SK-N-SH (cell line): ENCODE data around the gene KRT14. TPM values are rescaled to one million over a fixed set of nuclear protein-coding genes. Genes with fewer than 3 reads are reported as not detected.

ENCODE experiments used
- CTCF ChIA-PET: fragments of 300-600, 350-600 bp; formaldehyde crosslinking; extraction: SDS; loops from one replicate; lab custom pipeline; 2021; lab: Yijun Ruan, JAX
- POLR2A ChIA-PET: fragments of 350-600 bp; sonication (Branson Sonifier 250); formaldehyde crosslinking; extraction: SDS; loops from one replicate; lab custom pipeline; 2020; ENCODE audit warnings: antibody characterized with exemption, inconsistent platforms; lab: Yijun Ruan, JAX
- DNase-seq: peaks from one replicate; pipeline ENCODE4 v3.0.0; 2012
- H2AFZ ChIP-seq: fragments of 200-600 bp; sonication (generic); 2 replicates; pipeline ENCODE4 v1.8.1; 2016; ENCODE audit warnings: antibody characterized with exemption, mild to moderate bottlenecking, low read depth
- H3F3A ChIP-seq: fragments of 200-600 bp; sonication (generic); replicated peaks from 2 replicates; pipeline ENCODE3; 2016; ENCODE audit warnings: antibody characterized with exemption, mild to moderate bottlenecking; ENCODE audit not compliant: insufficient read depth
- H3K27ac ChIP-seq, 2 experiments: fragments of 200-500 bp in 1 of 2; fragments of 200-600 bp in 1 of 2; sonication (Bioruptor generic) in 1 of 2; sonication (generic), shearing (Covaris generic) in 1 of 2; 2 replicates each; pipeline versions ENCODE4 v1.5.1 to v1.6.1; 2014 to 2016; ENCODE audit warnings: low read depth in 2 of 2, inconsistent platforms in 1 of 2, low read length in 1 of 2, mild to moderate bottlenecking in 1 of 2, mixed read lengths in 1 of 2
- H3K27me3 ChIP-seq: fragments of 200-600 bp; sonication (generic), shearing (Covaris generic); 2 replicates; pipeline ENCODE4 v1.6.1; 2016; ENCODE audit warnings: mixed run types; ENCODE audit not compliant: insufficient read depth
- H3K36me3 ChIP-seq, 2 experiments: fragments of 200-500 bp in 1 of 2; fragments of 200-600 bp in 1 of 2; sonication (Bioruptor generic) in 1 of 2; sonication (generic) in 1 of 2; replicated peaks in 1 of 2; 2 replicates each; pipeline versions ENCODE3 to v1.5.1; 2014 to 2016; ENCODE audit warnings: low read length in 1 of 2, mild to moderate bottlenecking in 1 of 2; ENCODE audit not compliant: insufficient read depth in 2 of 2, control insufficient read depth in 1 of 2
- H3K4me1 ChIP-seq, 2 experiments: fragments of 200-500 bp in 1 of 2; fragments of 200-600 bp in 1 of 2; sonication (Bioruptor generic) in 1 of 2; sonication (generic), shearing (Covaris generic) in 1 of 2; 2 replicates each; pipeline versions ENCODE4 v1.5.1 to v1.6.1; 2014 to 2016; ENCODE audit warnings: low read depth in 1 of 2, low read length in 1 of 2, mixed run types in 1 of 2; ENCODE audit not compliant: insufficient read depth in 2 of 2, control insufficient read depth in 1 of 2
- H3K4me2 ChIP-seq: fragments of 200-600 bp; sonication (generic), shearing (Covaris generic); 2 replicates; pipeline ENCODE4 v1.6.1; 2017; ENCODE audit warnings: mixed run types
- H3K4me3 ChIP-seq, 2 experiments: fragments of 200-500 bp in 1 of 2; fragments of 200-600 bp in 1 of 2; sonication (Bioruptor generic) in 1 of 2; sonication (generic), shearing (Covaris generic) in 1 of 2; 2 replicates each; pipeline versions ENCODE4 v1.5.1 to v1.8.1; 2014 to 2016; ENCODE audit warnings: low read depth in 2 of 2, inconsistent platforms in 1 of 2, low read length in 1 of 2, mild to moderate bottlenecking in 1 of 2, mixed read lengths in 1 of 2, moderate library complexity in 1 of 2
- H3K79me2 ChIP-seq: fragments of 200-600 bp; sonication (generic); 2 replicates; pipeline ENCODE4 v1.8.1; 2017; ENCODE audit warnings: mild to moderate bottlenecking; ENCODE audit not compliant: insufficient read depth
- H3K9ac ChIP-seq: fragments of 200-600 bp; sonication (generic); 2 replicates; pipeline ENCODE4 v1.6.1; 2017; ENCODE audit warnings: mixed run types
- H3K9me2 ChIP-seq: fragments of 200-600 bp; sonication (generic); 2 replicates; pipeline ENCODE4 v1.6.1; 2017; ENCODE audit warnings: mixed run types
- H3K9me3 ChIP-seq: fragments of 200-600 bp; sonication (generic); 2 replicates; pipeline ENCODE4 v1.6.1; 2017; ENCODE audit warnings: mixed run types, mild to moderate bottlenecking, moderate library complexity
- H4K20me1 ChIP-seq: fragments of 200-600 bp; sonication (generic); 2 replicates; pipeline ENCODE4 v1.6.1; 2017; ENCODE audit warnings: mild to moderate bottlenecking, mixed run types; ENCODE audit not compliant: insufficient read depth
- CHD2 ChIP-seq: fragments of 150-350 bp; IDR thresholded peaks from 2 replicates; pipeline ENCODE4 v1.6.1; 2018; ENCODE audit warnings: low read length; ENCODE audit not compliant: partially characterized antibody
- ELF1 ChIP-seq: IDR thresholded peaks from 2 replicates; pipeline ENCODE4 v1.4.0; 2012
- FOSL2 ChIP-seq: IDR thresholded peaks from 2 replicates; pipeline ENCODE4 v1.4.0; 2012; ENCODE audit warnings: low read depth, mild to moderate bottlenecking, moderate library complexity, borderline replicate concordance
- MEF2A ChIP-seq: IDR thresholded peaks from 2 replicates; pipeline ENCODE4 v1.4.0; 2012; ENCODE audit warnings: low read depth, borderline replicate concordance
- RFX5 ChIP-seq: IDR thresholded peaks from 2 replicates; pipeline ENCODE4 v1.6.1; 2012; ENCODE audit warnings: mild to moderate bottlenecking, improper control_type of control experiment, low read length
- RXRA ChIP-seq: IDR thresholded peaks from 2 replicates; pipeline ENCODE4 v1.4.0; 2012; ENCODE audit warnings: low read depth, mild to moderate bottlenecking, borderline replicate concordance
- SIN3A ChIP-seq: IDR thresholded peaks from 2 replicates; pipeline ENCODE4 v1.6.1; 2012; ENCODE audit warnings: low read depth, mild to moderate bottlenecking, low read length, moderate library complexity, borderline replicate concordance
- SMC3 ChIP-seq: IDR thresholded peaks from 2 replicates; pipeline ENCODE4 v1.6.1; 2012; ENCODE audit warnings: low read depth, low read length, improper control_type of control experiment
- TCF12 ChIP-seq: IDR thresholded peaks from 2 replicates; pipeline ENCODE4 v1.4.0; 2012
- USF1 ChIP-seq: IDR thresholded peaks from 2 replicates; pipeline ENCODE4 v1.4.0; 2012; ENCODE audit warnings: low read depth, borderline replicate concordance
- YY1 ChIP-seq: IDR thresholded peaks from 2 replicates; pipeline ENCODE4 v1.4.0; 2012; ENCODE audit warnings: low read depth, mild to moderate bottlenecking
- WGBS: methylation state at CpG from one replicate; pipeline ENCODE4 v1.1.6; 2017; ENCODE audit warnings: low lambda C conversion rate; 5-methylcytosine and 5-hydroxymethylcytosine counted together
- polyA plus RNA-seq, 3 experiments: library from polyadenylated mRNA; depleted of rRNA; stranded (reverse); fragments of >200 nt; gene quantifications; 2 replicates each; pipeline ENCODE4 v1.2.3, GENCODE V29; 2012
- TF ChIP-seq, protein P1 (sequence below): IDR thresholded peaks from 2 replicates; pipeline ENCODE4 v1.6.1; 2012; ENCODE audit warnings: mild to moderate bottlenecking, low read depth, low read length, moderate library complexity

The KRT14 gene
- polyA plus RNA-seq, 1 of the 3 experiments (the other 2 are of a cell fraction): not detected

GRCh38 chr17:41542357-41542756 is 44.3 kb downstream of the KRT14 start (continued):
- TF ChIP-seq USF1: no peak
- TF ChIP-seq TCF12: no peak
- TF ChIP-seq ELF1: no peak
- TF ChIP-seq RFX5: no peak
- TF ChIP-seq FOSL2: no peak
- TF ChIP-seq MEF2A: no peak

- no peak for DNase-seq
- Histone ChIP-seq H3K27me3 (no peaks in the 10 kb centered on the region), H2AFZ (no peak overlapping the region), H3K9me2 (no peaks in the 10 kb centered on the region), H3K79me2 (no peaks in the 10 kb centered on the region), H3F3A (peaks cover 29% of the 10 kb centered on the region), H4K20me1 (no peaks in the 10 kb centered on the region), H3K9ac (no peak overlapping the region), H3K4me2 (no peak overlapping the region), H3K36me3 (no peaks in the 10 kb centered on the region), H3K4me1 (peaks cover 17 to 41% of the 10 kb centered on the region in 2 experiments; a peak in 3 of 4 replicates), H3K9me3 (no peaks in the 10 kb centered on the region), H3K27ac (no peak overlapping the region), H3K4me3 (no peak overlapping the region)
- ChIA-PET CTCF (interaction anchor here (0.6 to 25.5 kb wide), 12 partner anchors 8 to 1567 kb away, joined by 3 to 646 read pairs (median 4); partner anchors contain the start of gene KRT15), POLR2A (interaction anchor here (1.3 kb wide), 1 partner anchor 11 kb away, joined by 6 read pairs; no protein-coding TSS in a partner anchor)
- TF ChIP-seq, protein P1, sequence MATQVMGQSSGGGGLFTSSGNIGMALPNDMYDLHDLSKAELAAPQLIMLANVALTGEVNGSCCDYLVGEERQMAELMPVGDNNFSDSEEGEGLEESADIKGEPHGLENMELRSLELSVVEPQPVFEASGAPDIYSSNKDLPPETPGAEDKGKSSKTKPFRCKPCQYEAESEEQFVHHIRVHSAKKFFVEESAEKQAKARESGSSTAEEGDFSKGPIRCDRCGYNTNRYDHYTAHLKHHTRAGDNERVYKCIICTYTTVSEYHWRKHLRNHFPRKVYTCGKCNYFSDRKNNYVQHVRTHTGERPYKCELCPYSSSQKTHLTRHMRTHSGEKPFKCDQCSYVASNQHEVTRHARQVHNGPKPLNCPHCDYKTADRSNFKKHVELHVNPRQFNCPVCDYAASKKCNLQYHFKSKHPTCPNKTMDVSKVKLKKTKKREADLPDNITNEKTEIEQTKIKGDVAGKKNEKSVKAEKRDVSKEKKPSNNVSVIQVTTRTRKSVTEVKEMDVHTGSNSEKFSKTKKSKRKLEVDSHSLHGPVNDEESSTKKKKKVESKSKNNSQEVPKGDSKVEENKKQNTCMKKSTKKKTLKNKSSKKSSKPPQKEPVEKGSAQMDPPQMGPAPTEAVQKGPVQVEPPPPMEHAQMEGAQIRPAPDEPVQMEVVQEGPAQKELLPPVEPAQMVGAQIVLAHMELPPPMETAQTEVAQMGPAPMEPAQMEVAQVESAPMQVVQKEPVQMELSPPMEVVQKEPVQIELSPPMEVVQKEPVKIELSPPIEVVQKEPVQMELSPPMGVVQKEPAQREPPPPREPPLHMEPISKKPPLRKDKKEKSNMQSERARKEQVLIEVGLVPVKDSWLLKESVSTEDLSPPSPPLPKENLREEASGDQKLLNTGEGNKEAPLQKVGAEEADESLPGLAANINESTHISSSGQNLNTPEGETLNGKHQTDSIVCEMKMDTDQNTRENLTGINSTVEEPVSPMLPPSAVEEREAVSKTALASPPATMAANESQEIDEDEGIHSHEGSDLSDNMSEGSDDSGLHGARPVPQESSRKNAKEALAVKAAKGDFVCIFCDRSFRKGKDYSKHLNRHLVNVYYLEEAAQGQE: no peak
- TF ChIP-seq RXRA (no peak), CHD2 (no peak), ELF1 (no peak), YY1 (no peak), SMC3 (no peak), SIN3A (no peak)
- WGBS: 89% methylated on average over 10 of the region's 10 CpGs
Observed at GRCh38 chr17:41540921-41541625, 45.6 kb downstream of the KRT14 start.
